Measurements from ENCODE around the gene TRPV2. TPM values are rescaled to one million over a fixed set of nuclear protein-coding genes. Genes with fewer than 3 reads are reported as not detected.

The TRPV2 gene
- total and polyA plus RNA-seq, 11 donors, result 5.2 to 43.5 (median 8.8) TPM

DNA sequence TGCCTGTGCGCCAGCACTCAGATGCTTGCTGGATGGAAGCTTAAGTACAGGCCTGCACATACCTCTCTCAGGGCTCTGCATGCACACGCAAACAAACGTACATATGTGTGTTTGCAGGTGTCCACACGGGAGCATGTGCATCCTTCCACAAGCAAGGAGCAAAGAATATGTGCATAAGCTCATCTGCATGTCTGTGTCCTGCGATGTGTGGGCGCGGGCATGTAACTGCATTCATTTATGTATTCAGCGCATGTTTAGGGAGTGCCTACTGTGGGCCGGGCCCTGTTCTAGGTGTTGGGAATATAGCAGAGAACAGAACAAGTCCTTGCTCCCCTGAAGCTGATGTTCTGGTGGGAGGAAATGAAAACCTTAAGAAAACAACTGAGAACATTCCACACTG is 13.7 kb downstream of the TRPV2 start:
- Histone ChIP-seq H3K36me3 (peaks cover 0 to 77% (median 28%) of the 10 kb centered on the region in 9 donors), H3K4me1 (no peaks in the 10 kb centered on the region), H3K27ac (no peak overlapping the region), H3K27me3 (no peaks in the 10 kb centered on the region), H3K9me3 (no peaks in the 10 kb centered on the region), H3K4me3 (no peak overlapping the region)
- DNase-seq (no peak), ATAC-seq (no peak)
- 95 to 97% (median 95%) methylated on average over 8 to 9 of the region's 9 CpGs for WGBS, 4 donors
- intact Hi-C loops (cut with DNase I), result no loop called here
- TF ChIP-seq, protein P1, sequence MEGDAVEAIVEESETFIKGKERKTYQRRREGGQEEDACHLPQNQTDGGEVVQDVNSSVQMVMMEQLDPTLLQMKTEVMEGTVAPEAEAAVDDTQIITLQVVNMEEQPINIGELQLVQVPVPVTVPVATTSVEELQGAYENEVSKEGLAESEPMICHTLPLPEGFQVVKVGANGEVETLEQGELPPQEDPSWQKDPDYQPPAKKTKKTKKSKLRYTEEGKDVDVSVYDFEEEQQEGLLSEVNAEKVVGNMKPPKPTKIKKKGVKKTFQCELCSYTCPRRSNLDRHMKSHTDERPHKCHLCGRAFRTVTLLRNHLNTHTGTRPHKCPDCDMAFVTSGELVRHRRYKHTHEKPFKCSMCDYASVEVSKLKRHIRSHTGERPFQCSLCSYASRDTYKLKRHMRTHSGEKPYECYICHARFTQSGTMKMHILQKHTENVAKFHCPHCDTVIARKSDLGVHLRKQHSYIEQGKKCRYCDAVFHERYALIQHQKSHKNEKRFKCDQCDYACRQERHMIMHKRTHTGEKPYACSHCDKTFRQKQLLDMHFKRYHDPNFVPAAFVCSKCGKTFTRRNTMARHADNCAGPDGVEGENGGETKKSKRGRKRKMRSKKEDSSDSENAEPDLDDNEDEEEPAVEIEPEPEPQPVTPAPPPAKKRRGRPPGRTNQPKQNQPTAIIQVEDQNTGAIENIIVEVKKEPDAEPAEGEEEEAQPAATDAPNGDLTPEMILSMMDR (IDR thresholded peaks at IDR 0.05), result no peak

DNA sequence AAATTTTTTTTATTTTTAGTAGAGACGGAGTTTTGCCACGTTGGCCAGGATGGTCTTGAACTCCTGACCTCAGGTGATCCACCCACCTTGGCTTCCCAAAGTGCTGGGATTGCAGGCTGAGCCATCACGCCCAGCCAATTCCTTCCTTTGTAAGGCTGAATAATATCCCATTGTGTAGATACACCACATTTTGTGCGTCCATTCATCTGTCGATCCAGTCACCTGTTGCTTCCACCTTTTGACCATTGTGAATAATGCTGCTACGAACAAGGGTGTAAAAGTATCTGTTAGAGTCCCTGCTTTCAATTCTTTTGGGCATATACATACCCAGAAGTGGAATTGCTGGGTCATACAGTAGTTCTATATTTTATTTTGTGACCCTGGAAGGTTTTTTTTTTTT is 15.3 kb downstream of the TRPV2 start:
- 68 to 90% (median 74%) methylated on average over 6 of the region's 6 CpGs for WGBS, 4 donors
- no peaks in the 10 kb centered on the region for H3K9me3 ChIP-seq
- TF ChIP-seq POLR2A (IDR thresholded peaks at IDR 0.05), result no peak
- H3K4me1 ChIP-seq, result no peaks in the 10 kb centered on the region
- no peak for DNase-seq
- no peak overlapping the region for H3K27ac ChIP-seq
- intact Hi-C loops (cut with DNase I), result no loop called here
- H3K27me3 ChIP-seq, result no peaks in the 10 kb centered on the region
- ATAC-seq, result no peak
- no peak overlapping the region for H3K4me3 ChIP-seq
- peaks cover 0 to 64% (median 26%) of the 10 kb centered on the region in 9 donors for H3K36me3 ChIP-seq

DNA sequence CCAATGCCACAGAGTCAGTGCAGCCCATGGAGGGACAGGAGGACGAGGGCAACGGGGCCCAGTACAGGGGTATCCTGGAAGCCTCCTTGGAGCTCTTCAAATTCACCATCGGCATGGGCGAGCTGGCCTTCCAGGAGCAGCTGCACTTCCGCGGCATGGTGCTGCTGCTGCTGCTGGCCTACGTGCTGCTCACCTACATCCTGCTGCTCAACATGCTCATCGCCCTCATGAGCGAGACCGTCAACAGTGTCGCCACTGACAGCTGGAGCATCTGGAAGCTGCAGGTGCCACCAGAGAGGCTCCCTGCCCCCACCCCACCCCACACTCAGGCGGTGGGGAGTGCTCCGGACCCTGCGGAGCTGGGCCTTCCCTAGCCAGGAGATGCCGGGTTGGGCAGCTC is 16.6 kb downstream of the TRPV2 start:
- no peak for ATAC-seq
- TF ChIP-seq, protein P1 (IDR thresholded peaks at IDR 0.05), result no peak
- TF ChIP-seq POLR2A (IDR thresholded peaks at IDR 0.05), result no peak
- intact Hi-C loops (cut with DNase I), result no loop called here

GRCh38 chr17:16433514-16433913 is 18.1 kb downstream of the TRPV2 start:
- no peak for DNase-seq
- H3K27me3 ChIP-seq, result no peaks in the 10 kb centered on the region
- no peak overlapping the region for H3K4me3 ChIP-seq
- no peak overlapping the region for H3K27ac ChIP-seq
- intact Hi-C loops (cut with DNase I), result no loop called here
- TF ChIP-seq, protein P1 (IDR thresholded peaks at IDR 0.05), result no peak
- no peak for TF ChIP-seq POLR2A (IDR thresholded peaks at IDR 0.05)
- WGBS, 4 donors, result 72 to 93% (median 88%) methylated on average over 4 to 5 of the region's 5 CpGs
- peaks cover 0 to 35% (median 6%) of the 10 kb centered on the region in 9 donors for H3K36me3 ChIP-seq
- peaks cover 0 to 5% (median 0%) of the 10 kb centered on the region in 12 donors for H3K4me1 ChIP-seq
- no peak for ATAC-seq
- no peaks in the 10 kb centered on the region for H3K9me3 ChIP-seq

More for the DNA sequence above, 16.6 kb downstream of the TRPV2 start:
- no peaks in the 10 kb centered on the region for H3K27me3 ChIP-seq
- no peak overlapping the region for H3K27ac ChIP-seq
- H3K4me3 ChIP-seq, result no peak overlapping the region
- H3K9me3 ChIP-seq, result no peaks in the 10 kb centered on the region
- DNase-seq, result no peak
- peaks cover 0 to 50% (median 20%) of the 10 kb centered on the region in 9 donors for H3K36me3 ChIP-seq
- no peaks in the 10 kb centered on the region for H3K4me1 ChIP-seq
- 93 to 96% (median 93%) methylated on average over 12 to 15 of the region's 15 CpGs for WGBS, 4 donors

DNA sequence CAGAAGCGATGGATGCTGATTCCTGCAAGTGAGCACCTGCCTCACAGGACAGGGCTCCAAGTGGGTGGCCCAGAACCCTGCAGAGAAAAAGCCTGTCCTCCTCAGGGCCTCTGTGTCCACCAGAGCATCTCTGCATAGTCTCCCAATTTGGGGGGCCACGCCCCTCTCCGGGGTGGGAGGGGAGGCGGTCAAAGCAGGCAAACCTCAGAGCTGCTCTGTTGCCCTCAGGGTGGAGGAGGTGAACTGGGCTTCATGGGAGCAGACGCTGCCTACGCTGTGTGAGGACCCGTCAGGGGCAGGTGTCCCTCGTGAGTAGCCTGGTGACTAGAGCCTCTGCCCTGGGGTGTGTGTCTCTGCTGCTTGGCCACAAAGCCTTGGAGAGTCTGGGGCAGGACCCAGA is 19.3 kb downstream of the TRPV2 start:
- TF ChIP-seq, protein P1 (IDR thresholded peaks at IDR 0.05), result no peak
- no peak for TF ChIP-seq POLR2A (IDR thresholded peaks at IDR 0.05)
- peaks cover 0 to 26% (median 0%) of the 10 kb centered on the region in 9 donors for H3K36me3 ChIP-seq
- peaks cover 0 to 8% (median 3%) of the 10 kb centered on the region in 12 donors for H3K4me1 ChIP-seq
- whole genome bisulfite sequencing, 4 donors, result 62 to 75% (median 70%) methylated on average over 5 to 8 of the region's 8 CpGs
- H3K9me3 ChIP-seq, result no peaks in the 10 kb centered on the region
- no peak overlapping the region for H3K4me3 ChIP-seq
- DNase-seq, result no peak
- no peaks in the 10 kb centered on the region for H3K27me3 ChIP-seq
- ATAC-seq, result no peak
- no peak overlapping the region for H3K27ac ChIP-seq
- intact Hi-C loops (cut with DNase I), result loop anchor here in 3 of 10 donors (5.0 kb wide), 2 partner anchors 52 to 103 kb away; partner anchors contain the start of gene UBB (in 2 of the 3)
